Prostate gland (tissue), 2 donors: ENCODE data around the gene C4orf50. TPM values are rescaled to one million over a fixed set of nuclear protein-coding genes. Genes with fewer than 3 reads are reported as not detected.

Source experiments
- DNase-seq: peaks from one replicate; pipeline ENCODE4 v3.0.0-alpha.2; 2019; ENCODE audit warnings: low spot score
- H3K27ac ChIP-seq, 2 donors: fragments of 200-600 bp; sonication (generic); 2 replicates each; pipeline ENCODE4 v1.5.1; 2017 to 2019
- H3K27me3 ChIP-seq: fragments of 200-600 bp; sonication (generic); replicated peaks from 2 replicates; pipeline ENCODE4 v1.5.1; 2019; ENCODE audit not compliant: insufficient read depth
- H3K36me3 ChIP-seq, 2 donors: fragments of 200-600 bp; sonication (generic); 1 replicate in 1 of 2; 2 replicates in 1 of 2; pipeline versions ENCODE4 v1.5.1 to v1.8.1; 2017 to 2019
- H3K4me1 ChIP-seq: fragments of 200-600 bp; sonication (generic); replicated peaks from 2 replicates; pipeline ENCODE4 v1.5.1; 2019
- H3K4me3 ChIP-seq, 2 donors: fragments of 200-600 bp; sonication (generic); 2 replicates each; pipeline ENCODE4 v1.5.1; 2017 to 2019
- H3K9me3 ChIP-seq: fragments of 200-600 bp; sonication (generic); 2 replicates; pipeline ENCODE4 v1.5.1; 2017
- CTCF ChIP-seq, 4 experiments: fragments of 200-600 bp in 2 of 4; fragments of 450-650 bp in 2 of 4; sonication (generic) in 2 of 4; IDR thresholded peaks; 1 replicate in 3 of 4; 2 replicates in 1 of 4; pipeline ENCODE4 v1.5.1; 2016 to 2019; ENCODE audit warnings: antibody characterized with exemption in 4 of 4, mild to moderate bottlenecking in 2 of 4, moderate library complexity in 2 of 4
- POLR2A ChIP-seq: fragments of 450-650 bp; IDR thresholded peaks from one replicate; pipeline ENCODE4 v1.6.1; 2016; ENCODE audit warnings: antibody characterized with exemption, mild to moderate bottlenecking
- POLR2AphosphoS5 ChIP-seq: sonication (generic); formaldehyde crosslinking; IDR thresholded peaks from one replicate; pipeline ENCODE4 v1.6.1; 2017; ENCODE audit warnings: antibody characterized with exemption
- WGBS: methylation state at CpG from one replicate; pipeline ENCODE4 v1.1.5; 2018; 5-methylcytosine and 5-hydroxymethylcytosine counted together
- intact Hi-C: fragments of 100-400 bp; cut with DNase I; formaldehyde crosslinking; loops from one replicate; pipeline ENCODE4 v1.14.2; 2022
- total RNA-seq, 2 donors: library from RNA; depleted of rRNA; stranded (reverse); fragments of >200 nt; gene quantifications; one replicate each; pipeline ENCODE4 v1.1.0, GENCODE V29; 2016

The C4orf50 gene
- total RNA-seq, 2 donors from 2014 or later = 0.87 to 2.8 TPM

- Histone ChIP-seq H3K9me3 (no peaks in the 10 kb centered on the region), H3K4me3 (no peak overlapping the region), H3K4me1 (no peaks in the 10 kb centered on the region), H3K36me3 (no peaks in the 10 kb centered on the region), H3K27me3 (peaks cover 3% of the 10 kb centered on the region), H3K27ac (no peak overlapping the region)
- no peak for TF ChIP-seq CTCF (IDR thresholded peaks at IDR 0.05)
- TF ChIP-seq POLR2A = no peak
- no peak for TF ChIP-seq POLR2AphosphoS5
- intact Hi-C loops = no loop called here
- DNase-seq = no peak
- WGBS = 27% methylated on average over 5 of the region's 5 CpGs
These were observed 118.3 kb downstream of the C4orf50 start for GRCh38 chr4:5899881-5900280.

GRCh38 chr4:5899396-5899795, 118.8 kb downstream of the C4orf50 start:
- WGBS = 79% methylated on average over 1 of the region's 1 CpG
- no peaks in the 10 kb centered on the region for H3K9me3 ChIP-seq
- no peak overlapping the region for H3K27ac ChIP-seq
- intact Hi-C loops = no loop called here
- no peaks in the 10 kb centered on the region for H3K36me3 ChIP-seq
- peaks cover 3% of the 10 kb centered on the region for H3K27me3 ChIP-seq
- no peak for TF ChIP-seq CTCF (IDR thresholded peaks at IDR 0.05)
- no peak for TF ChIP-seq POLR2AphosphoS5
- no peak for TF ChIP-seq POLR2A
- no peaks in the 10 kb centered on the region for H3K4me1 ChIP-seq
- no peak overlapping the region for H3K4me3 ChIP-seq
- DNase-seq = no peak

- peaks cover 14% of the 10 kb centered on the region for H3K27me3 ChIP-seq
- H3K27ac ChIP-seq = no peak overlapping the region
- no peak for TF ChIP-seq POLR2A
- no peak for TF ChIP-seq POLR2AphosphoS5
- no peak for TF ChIP-seq CTCF (IDR thresholded peaks at IDR 0.05)
- intact Hi-C loops = no loop called here
- 79% methylated on average over 13 of the region's 13 CpGs for WGBS
- DNase-seq = no peak
- H3K4me1 ChIP-seq = no peaks in the 10 kb centered on the region
- no peaks in the 10 kb centered on the region for H3K9me3 ChIP-seq
- H3K36me3 ChIP-seq = no peaks in the 10 kb centered on the region
- no peak overlapping the region for H3K4me3 ChIP-seq
These were observed 120.6 kb downstream of the C4orf50 start for GRCh38 chr4:5897674-5898073.

GRCh38 chr4:5895287-5895686, 122.9 kb downstream of the C4orf50 start:
- H3K36me3 ChIP-seq = no peaks in the 10 kb centered on the region
- H3K27me3 ChIP-seq = peaks cover 34% of the 10 kb centered on the region
- no peak overlapping the region for H3K27ac ChIP-seq
- TF ChIP-seq POLR2AphosphoS5 (no peak), POLR2A (no peak), CTCF (IDR thresholded peaks at IDR 0.05) (no peak)
- no peaks in the 10 kb centered on the region for H3K4me1 ChIP-seq
- H3K9me3 ChIP-seq = no peaks in the 10 kb centered on the region
- intact Hi-C loops = no loop called here
- 59% methylated on average over 4 of the region's 4 CpGs for WGBS
- no peak overlapping the region for H3K4me3 ChIP-seq
- no peak for DNase-seq

GRCh38 chr4:5894266-5894665, 124.0 kb downstream of the C4orf50 start:
- H3K4me3 ChIP-seq = no peak overlapping the region
- TF ChIP-seq CTCF (IDR thresholded peaks at IDR 0.05) (no peak), POLR2AphosphoS5 (no peak), POLR2A (no peak)
- H3K36me3 ChIP-seq = no peaks in the 10 kb centered on the region
- WGBS = 19% methylated on average over 7 of the region's 7 CpGs
- no peaks in the 10 kb centered on the region for H3K4me1 ChIP-seq
- H3K9me3 ChIP-seq = no peaks in the 10 kb centered on the region
- H3K27me3 ChIP-seq = peaks cover 44% of the 10 kb centered on the region
- no peak for DNase-seq
- no peak overlapping the region for H3K27ac ChIP-seq
- intact Hi-C loops = no loop called here
